ENCODE results near the gene PPHLN1.

Gene PPHLN1

GRCh38 chr12:42490261-42490842 is 164.4 kb downstream of the PPHLN1 start:
- no peak for TF ChIP-seq REST (IDR thresholded peaks at IDR 0.05; ENCODE audit: insufficient read depth in 1 of 2, low read depth in 2 of 2, low read length in 2 of 2)
- no peak for TF ChIP-seq FOXP2 (optimal IDR thresholded peaks at IDR 0.05; ENCODE audit: borderline replicate concordance, extremely low read depth, extremely low read length, insufficient read depth)
- no peak for TF ChIP-seq TAF1 (IDR thresholded peaks at IDR 0.05; ENCODE audit: borderline replicate concordance, insufficient read depth, low read length)
- no peak for TF ChIP-seq SIN3A (IDR thresholded peaks at IDR 0.05; ENCODE audit: borderline replicate concordance, insufficient read depth, low read length)
- TF ChIP-seq POLR2AphosphoS5 (IDR thresholded peaks at IDR 0.05; ENCODE audit: low read depth, low read length), result no peak

Measured in PFSK-1 (cell line).